ENCODE measurements around the gene DNAJC16. TPM values are rescaled to one million over a fixed set of nuclear protein-coding genes. Genes with fewer than 3 reads are reported as not detected.
"Not testable (repeated sequence)": the region's sequence is repeated elsewhere in the genome, so short reads cannot be mapped to it uniquely, and the experiment has no call there.

DNAJC16 gene
- total and polyA plus RNA-seq, 11 donors: 4.2 to 22.8 (median 18.4) TPM

GRCh38 chr1:15485636-15486035 is 41.0 kb upstream of the DNAJC16 start:
- intact Hi-C loops (cut with DNase I): no loop called here

DNA sequence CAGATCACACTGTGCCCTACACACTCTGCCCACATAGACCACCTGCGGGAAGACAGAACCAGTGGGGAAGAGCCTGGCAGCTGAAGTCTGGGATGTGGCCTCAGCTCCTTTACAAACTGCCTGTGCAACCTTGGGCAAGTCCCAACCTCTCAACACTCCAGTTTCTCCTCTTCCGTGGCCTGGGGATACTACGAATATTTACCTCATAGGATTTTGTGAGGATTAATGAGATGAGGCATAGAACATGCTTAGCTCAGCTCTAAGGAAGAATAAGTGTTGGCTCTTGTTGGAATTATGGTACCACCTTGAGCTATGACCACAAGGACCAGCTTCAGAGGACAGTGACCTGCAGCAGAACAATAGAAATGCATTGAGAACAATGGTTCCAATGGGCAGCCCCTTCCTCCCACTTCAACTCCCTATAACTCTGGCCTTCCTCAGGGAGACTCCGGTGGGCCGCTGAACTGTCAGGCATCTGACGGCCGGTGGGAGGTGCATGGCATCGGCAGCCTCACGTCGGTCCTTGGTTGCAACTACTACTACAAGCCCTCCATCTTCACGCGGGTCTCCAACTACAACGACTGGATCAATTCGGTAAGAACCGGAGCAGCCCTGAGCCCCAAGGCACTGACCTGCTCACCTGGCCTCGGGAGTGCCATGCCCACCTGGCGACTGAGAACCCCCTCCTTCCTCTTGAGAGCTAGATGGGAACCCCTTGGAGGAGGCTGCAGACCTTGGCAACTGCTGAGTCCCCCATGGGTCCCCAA is 39.6 kb upstream of the DNAJC16 start:
- H3K27ac ChIP-seq; DNase-seq; H3K9me3 ChIP-seq; H3K4me3 ChIP-seq; H3K36me3 ChIP-seq; intact Hi-C loops (cut with DNase I); H3K27me3 ChIP-seq; ATAC-seq: not testable (repeated sequence)
- peaks cover 0 to 18% (median 0%) of the 10 kb centered on the region in 12 donors for H3K4me1 ChIP-seq
- 96 to 98% (median 97%) methylated on average over 17 of the region's 17 CpGs for WGBS, 4 donors

More at GRCh38 chr1:15485636-15486035, 41.0 kb upstream of the DNAJC16 start:
- ATAC-seq: no peak
- H3K27me3 ChIP-seq: no peaks in the 10 kb centered on the region
- H3K4me1 ChIP-seq: peaks cover 0 to 16% (median 0%) of the 10 kb centered on the region in 12 donors
- no peak overlapping the region for H3K4me3 ChIP-seq
- WGBS, 4 donors: 91 to 95% (median 94%) methylated on average over 6 of the region's 6 CpGs
- peaks cover 0 to 7% (median 0%) of the 10 kb centered on the region in 12 donors for H3K9me3 ChIP-seq
- H3K36me3 ChIP-seq: peaks cover 0 to 5% (median 0%) of the 10 kb centered on the region in 9 donors
- no peak overlapping the region for H3K27ac ChIP-seq
- TF ChIP-seq, protein P1, sequence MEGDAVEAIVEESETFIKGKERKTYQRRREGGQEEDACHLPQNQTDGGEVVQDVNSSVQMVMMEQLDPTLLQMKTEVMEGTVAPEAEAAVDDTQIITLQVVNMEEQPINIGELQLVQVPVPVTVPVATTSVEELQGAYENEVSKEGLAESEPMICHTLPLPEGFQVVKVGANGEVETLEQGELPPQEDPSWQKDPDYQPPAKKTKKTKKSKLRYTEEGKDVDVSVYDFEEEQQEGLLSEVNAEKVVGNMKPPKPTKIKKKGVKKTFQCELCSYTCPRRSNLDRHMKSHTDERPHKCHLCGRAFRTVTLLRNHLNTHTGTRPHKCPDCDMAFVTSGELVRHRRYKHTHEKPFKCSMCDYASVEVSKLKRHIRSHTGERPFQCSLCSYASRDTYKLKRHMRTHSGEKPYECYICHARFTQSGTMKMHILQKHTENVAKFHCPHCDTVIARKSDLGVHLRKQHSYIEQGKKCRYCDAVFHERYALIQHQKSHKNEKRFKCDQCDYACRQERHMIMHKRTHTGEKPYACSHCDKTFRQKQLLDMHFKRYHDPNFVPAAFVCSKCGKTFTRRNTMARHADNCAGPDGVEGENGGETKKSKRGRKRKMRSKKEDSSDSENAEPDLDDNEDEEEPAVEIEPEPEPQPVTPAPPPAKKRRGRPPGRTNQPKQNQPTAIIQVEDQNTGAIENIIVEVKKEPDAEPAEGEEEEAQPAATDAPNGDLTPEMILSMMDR (IDR thresholded peaks at IDR 0.05): no peak
- DNase-seq: no peak

DNA sequence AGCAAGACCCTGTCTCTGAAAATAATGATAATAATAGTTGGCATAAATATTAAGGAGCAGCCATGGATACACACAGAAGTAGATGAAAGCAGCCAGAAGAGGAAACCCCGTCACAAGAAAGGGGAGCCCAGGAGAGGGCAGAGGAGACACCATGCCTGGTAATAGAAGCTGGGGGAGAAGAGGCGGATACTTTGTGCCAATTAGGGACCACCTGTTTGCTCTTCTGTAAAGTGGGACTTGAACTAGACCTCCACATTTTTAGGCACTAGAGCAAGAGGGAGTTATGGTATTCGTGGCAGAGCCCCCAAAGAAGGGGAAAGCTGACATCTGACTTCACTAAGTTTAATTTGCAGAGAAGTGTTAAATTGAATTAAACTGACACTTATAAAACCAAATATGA is 38.3 kb upstream of the DNAJC16 start:
- TF ChIP-seq, protein P1 (IDR thresholded peaks at IDR 0.05): no peak
- TF ChIP-seq POLR2A (IDR thresholded peaks at IDR 0.05): no peak
- ATAC-seq: no peak
- H3K9me3 ChIP-seq: peaks cover 0 to 7% (median 0%) of the 10 kb centered on the region in 12 donors
- intact Hi-C loops (cut with DNase I): no loop called here
- no peaks in the 10 kb centered on the region for H3K27me3 ChIP-seq
- peaks cover 0 to 19% (median 6%) of the 10 kb centered on the region in 9 donors for H3K36me3 ChIP-seq
- no peak for DNase-seq
- 91 to 97% (median 94%) methylated on average over 3 of the region's 3 CpGs for whole genome bisulfite sequencing, 4 donors
- peak overlapping the region in 1 of 12 donors; percentile 68 for H3K27ac ChIP-seq
- H3K4me3 ChIP-seq: no peak overlapping the region
- H3K4me1 ChIP-seq: peaks cover 0 to 21% (median 2%) of the 10 kb centered on the region in 12 donors

DNA sequence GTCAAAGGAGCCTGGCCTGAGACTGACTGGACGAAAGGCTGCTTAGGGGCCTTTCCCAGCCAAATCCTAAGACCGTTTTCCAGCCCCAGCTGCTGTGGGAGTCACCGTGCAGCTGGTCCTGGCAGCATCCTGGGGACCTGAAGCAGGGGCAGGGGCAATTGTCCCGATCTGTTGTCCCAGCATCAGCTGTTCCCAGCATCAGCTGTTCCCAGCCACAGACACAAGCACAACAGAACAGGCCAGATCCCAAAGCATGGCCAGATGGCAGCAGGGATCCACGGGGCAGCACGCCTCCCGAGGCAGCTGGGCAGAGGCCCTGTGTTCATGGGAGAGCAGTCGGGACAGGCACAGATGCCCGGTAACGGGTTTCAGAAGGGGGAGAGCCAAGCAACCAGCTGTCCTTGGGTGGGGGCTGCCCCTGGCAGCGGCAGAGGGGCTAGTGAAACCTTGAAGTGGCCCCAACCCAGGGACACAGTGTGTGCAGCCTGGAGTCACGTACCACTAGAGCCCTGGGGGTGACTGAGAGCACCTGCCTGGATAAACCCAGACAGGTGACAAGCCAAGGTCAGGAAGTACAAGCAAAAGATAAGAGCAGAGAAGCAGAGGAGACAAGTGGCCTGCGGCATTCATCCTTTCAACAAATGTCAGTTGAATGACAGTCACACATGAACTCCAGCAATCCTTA is 37.5 kb upstream of the DNAJC16 start:
- peak overlapping the region in 3 of 12 donors; percentile 32 to 68 (median 57) for H3K27ac ChIP-seq
- no peak for DNase-seq
- 64 to 81% (median 68%) methylated on average over 13 of the region's 13 CpGs for WGBS, 4 donors
- peaks cover 0 to 7% (median 0%) of the 10 kb centered on the region in 12 donors for H3K9me3 ChIP-seq
- no peak overlapping the region for H3K4me3 ChIP-seq
- ATAC-seq: peak in 3 of 4 donors; percentile 26 to 50 (median 35)
- intact Hi-C loops (cut with DNase I): no loop called here
- peaks cover 0 to 21% (median 2%) of the 10 kb centered on the region in 12 donors for H3K4me1 ChIP-seq
- no peaks in the 10 kb centered on the region for H3K27me3 ChIP-seq
- TF ChIP-seq POLR2A (IDR thresholded peaks at IDR 0.05): no peak
- H3K36me3 ChIP-seq: peaks cover 0 to 27% (median 14%) of the 10 kb centered on the region in 9 donors

- H3K4me3 ChIP-seq; intact Hi-C loops (cut with DNase I); ATAC-seq; H3K9me3 ChIP-seq; DNase-seq; H3K27ac ChIP-seq; H3K27me3 ChIP-seq: not testable (repeated sequence)
- peaks cover 0 to 21% (median 2%) of the 10 kb centered on the region in 12 donors for H3K4me1 ChIP-seq
- WGBS, 4 donors: 92 to 95% (median 93%) methylated on average over 4 of the region's 4 CpGs
- peaks cover 0 to 38% (median 23%) of the 10 kb centered on the region in 9 donors for H3K36me3 ChIP-seq
These were observed 35.6 kb upstream of the DNAJC16 start for GRCh38 chr1:15491010-15491409.
